HG03103 (cell line): ENCODE measurements around the gene ACAP2.
A peak's percentile ranks its signal among the peaks of the same experiment; 100 is the strongest.
"Not testable (repeated sequence)": the region's sequence is repeated elsewhere in the genome, so short reads cannot be mapped to it uniquely, and the experiment has no call there.

Source experiments
- ATAC-seq: cut with Tn5 transposase; IDR thresholded peaks from one replicate; pipeline ENCODE4 v1.9.1; 2021; ENCODE audit warnings: low read depth; ENCODE audit not compliant: unreplicated experiment

Gene ACAP2

DNA sequence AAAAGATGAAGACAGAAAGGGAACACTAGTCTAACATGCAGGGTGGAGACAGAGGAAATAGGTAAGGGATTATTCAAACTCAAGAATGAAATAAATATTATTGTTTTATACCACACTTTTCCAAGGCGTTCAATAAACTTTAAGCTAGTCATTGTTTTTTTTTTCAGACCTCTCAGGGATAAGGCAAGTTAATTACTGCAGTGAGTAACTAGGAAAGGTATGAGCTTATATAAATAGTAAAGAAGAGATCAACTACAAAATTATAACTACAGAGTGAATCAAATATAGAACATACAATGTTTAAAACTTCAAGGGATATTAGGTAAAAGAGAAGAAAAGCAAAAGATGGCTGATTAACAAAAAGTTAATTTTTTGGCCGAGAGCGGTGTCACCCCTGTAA lies 140.4 kb downstream of the ACAP2 start:
- ATAC-seq, result no peak

DNA sequence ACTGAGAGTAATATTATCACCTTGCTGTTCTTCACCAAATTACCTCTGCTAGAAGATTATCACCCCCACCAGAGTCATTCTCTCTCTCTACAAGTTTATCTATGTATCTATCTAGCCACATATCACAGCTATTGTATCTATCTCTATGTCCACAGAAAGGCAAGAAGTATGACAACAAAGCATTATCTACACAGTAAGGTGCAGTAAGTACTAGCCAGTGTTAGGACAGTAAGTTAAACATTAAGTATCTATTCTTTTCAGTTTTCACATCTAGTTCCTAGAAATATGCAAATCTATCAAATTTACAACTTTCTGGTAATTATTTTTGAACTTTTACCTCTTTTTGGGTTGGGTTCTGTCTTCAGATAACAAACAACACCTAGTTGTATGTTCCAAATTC lies 145.4 kb downstream of the ACAP2 start:
- no peak for ATAC-seq

DNA sequence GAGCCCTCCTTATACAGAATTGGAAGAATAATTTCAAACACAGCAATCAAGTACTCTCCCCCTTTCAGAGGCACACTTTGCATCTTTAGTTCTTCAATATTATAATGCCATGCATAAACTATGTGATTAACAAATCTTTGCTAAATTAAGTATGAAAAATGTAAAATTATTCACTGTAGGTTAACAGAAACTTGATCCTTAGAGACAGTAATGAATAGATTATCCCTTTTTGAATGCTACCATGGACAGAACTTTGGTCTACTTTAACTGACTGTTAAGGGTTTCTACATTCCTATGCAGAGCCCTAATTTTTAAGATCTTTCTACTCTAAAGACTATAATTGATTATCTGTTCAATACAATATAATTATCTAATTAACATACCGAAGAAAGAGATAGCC lies 146.2 kb downstream of the ACAP2 start:
- ATAC-seq, result no peak

DNA sequence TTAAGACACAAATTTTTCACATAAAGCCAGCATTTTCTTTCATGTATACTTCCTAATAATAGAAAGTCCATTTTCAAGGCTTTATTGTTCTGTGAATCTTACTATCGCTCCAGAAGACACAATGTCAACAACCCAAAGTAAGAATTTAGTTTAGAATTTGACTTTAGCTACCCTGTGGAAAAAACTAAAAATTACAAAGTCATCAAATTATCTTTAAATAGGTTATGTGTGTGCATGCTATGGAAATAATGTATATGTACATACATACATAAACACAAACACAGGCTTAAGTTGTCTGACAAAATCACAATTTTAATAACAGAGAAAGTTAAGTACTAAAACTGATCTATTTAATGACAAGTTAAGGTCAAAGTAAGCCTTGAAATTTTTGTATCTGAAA lies 151.7 kb downstream of the ACAP2 start:
- no peak for ATAC-seq

DNA sequence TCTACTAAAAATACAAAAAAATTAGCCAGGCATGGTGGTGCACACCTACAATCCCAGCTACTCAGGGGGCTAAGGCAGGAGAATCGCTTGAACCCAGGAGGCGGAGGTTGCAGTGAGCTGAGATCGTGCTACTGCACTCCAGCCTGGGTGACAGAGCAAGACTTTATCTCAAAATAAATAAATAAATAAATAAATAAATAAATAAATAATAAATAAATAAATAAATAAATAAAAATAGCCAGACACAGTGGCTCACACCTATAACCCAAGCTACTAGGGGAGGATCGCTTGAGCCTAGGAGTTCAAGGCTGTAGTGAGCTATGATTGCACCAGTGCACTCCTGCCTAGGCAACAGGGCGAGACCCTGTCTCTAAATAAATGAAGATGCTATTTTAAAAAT lies 152.2 kb downstream of the ACAP2 start:
- not testable (repeated sequence) for ATAC-seq

DNA sequence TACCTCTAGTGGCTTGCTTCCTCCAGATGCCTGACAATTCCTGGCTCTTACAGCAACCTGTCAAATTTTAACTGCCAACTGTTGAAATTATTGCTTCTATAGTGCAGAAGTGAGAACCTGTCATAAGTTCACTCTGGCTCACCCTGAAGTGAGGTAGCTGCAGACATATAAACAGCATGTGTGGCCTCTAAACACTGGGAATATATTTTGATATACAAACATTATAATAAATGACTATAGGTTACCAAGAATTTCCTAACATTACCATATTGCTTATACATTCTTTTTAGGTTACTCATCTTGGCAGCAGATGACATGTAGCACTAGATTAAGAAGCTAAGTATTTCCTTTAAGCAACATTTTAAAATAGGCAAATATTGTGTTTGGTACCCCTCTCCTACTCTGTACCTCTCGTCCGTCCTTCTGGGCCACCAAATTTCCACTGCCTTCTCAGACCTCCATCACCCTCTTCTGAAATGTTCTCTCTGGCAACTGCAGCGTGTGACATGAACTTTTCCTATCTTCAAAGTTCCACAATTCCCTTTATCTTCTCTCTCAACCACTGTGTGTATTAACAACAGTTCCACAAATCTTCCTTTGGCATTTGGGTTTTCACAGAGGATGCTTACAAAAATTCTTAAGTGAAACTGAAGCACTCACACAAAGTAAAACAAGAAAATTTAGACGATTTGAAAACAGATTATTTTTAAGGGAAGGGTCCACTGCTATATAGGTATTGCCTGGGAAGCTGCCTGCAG lies 156.5 kb downstream of the ACAP2 start:
- no peak for ATAC-seq

DNA sequence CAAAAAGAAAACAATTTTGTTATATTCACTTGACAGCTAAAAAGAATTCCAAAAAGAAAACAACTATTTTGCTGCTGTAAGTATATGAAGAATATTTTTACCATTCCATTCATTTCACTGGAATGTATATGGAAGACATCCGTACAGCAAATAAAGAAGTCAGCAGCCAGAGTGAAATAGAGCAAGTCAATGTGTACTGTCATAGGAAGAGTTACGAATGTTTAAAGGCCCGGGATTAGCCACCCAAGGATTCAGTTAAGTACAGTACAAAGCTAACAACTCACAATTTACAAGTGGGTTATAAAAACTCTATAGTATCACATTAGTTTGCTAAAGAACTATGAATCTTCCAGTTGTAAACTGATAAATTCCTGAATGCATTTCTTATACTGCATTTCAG lies 157.4 kb downstream of the ACAP2 start:
- ATAC-seq, result no peak

DNA sequence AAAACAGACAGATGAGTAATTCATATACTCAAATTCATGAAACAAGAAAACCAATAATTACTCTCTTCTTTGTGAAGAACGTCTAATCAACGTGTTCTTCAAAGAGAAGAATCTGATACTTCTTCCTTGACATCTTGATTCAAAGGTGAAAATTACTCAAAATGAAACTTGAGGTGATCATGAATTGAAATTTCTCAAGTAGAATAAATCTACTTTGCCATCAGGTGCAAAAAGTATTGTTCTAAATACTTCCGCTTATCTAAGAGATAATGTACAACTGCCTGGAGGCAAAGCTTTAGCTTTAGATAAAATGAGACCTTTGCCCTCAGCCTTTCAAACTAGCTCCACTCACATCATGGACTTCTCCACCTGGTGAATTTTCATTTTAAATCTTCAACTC lies 158.0 kb downstream of the ACAP2 start:
- ATAC-seq, result no peak

DNA sequence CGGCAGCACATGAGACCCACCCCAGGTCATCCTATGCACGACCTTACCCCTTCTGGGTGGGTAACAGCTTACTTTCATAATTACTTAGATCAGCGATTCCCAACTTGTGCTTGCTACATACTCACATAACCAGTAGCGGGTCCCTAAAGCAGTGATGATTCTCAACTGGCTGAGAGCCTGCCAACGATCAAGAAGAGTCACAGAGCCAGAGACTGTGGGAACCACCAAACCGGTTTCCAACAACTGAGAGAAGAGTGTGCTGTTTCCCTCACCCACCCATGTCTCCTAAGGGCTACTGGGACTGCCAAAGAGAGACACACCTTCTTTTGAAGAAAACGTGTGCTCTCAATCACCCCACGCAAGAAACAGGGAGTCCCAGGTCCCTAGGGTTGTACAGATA lies 159.9 kb downstream of the ACAP2 start:
- no peak for ATAC-seq

DNA sequence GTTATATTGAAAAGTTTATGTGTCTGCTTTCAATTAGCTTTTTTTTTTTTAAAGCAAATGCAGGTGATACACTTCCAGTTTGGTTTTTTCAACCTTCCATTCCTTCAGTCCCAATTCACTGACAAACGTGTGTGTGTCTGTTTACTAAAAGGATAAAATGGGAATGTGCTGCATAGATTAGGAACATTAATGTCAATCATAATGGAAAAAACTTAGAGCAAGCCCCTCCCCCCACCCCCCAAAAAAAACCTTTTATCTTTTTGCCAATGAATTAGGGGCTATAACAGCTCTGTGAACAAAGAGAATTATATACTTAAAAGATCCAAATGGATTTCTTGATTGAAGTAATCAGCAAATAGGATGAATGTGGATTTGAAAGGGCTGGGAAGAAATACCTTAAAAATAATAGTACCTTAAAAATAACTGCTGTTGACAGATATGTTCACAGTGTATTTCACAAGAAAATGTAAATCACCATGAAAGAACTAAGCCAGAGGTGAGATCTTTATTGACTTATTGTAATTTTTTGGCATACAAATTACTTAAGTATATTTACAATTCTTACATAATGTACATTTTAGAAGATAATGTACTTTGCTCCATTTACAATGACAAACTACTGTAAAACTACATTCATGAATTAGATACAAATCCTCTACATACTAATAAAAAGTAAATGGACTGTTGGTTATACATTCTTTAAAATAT lies 168.4 kb downstream of the ACAP2 start:
- ATAC-seq, result no peak

DNA sequence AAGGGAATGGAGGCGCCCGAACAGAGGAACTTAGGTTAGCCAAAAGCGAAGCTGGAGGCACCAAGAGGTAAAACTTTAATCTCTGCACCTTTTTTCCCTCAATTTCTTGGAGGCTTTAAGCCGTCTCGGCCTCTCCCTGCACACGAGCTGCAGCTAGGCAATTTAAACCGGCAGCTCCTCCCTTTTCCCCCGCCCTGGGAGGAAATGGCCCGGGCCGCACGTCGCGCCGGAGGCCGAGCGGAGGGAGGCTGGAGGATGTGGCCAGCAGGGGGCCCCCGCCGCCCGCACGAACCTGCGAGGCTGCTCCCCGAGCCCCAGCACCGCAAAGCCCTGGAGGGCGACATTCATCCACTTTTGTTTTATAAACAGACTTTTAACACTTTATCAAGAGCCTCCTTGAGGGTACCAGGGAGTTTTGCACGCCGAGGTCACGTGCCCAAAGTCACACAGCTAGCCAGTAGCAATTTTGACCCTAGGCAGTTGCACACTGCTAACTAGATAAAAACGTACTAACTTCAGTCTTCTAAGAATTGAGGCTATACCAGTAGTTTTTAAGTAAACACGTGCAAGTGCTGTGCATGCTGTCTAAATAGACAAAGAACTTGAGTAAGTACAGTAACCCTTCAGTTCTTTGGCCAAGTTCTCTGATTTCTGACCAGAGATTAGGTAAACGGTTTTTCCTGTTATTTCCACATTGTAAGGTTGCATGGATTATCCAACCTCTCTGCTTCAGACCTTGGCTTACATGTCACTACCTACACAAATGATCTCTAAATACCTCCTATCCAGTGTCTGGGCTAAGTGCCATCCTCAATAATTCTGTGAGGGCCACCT lies 171.2 kb downstream of the ACAP2 start:
- peak; percentile 52 for ATAC-seq

DNA sequence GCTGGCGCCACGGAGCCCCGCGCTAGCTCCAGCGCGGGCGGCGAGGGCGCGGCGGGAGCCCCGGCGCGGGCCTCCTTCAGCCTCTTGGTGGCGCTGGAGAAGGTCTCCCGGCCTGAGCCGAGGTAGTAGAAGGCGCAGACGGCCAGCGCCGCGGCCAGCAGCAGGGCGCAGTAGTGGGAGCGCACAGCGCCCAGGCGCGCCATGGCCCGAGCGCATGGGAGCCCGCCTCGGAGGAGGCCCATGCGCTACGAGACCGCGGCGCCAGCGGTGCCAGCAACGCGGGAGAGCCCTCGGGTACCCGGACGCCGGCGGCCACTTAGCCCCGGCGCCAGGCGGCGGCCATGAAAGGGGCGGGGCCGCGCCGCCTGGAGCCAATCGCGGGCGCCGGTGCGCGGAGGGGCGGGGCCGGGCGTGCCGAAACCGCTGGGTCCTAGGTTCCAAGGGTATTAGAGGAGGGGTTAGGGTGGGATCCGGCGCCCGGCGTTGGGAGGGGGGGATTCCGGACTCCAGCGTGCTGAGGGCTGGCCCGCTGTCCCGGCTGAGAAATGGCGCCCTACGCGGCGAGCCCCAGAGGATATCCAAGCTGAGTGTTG lies 171.9 kb downstream of the ACAP2 start, which contains the start of gene XXYLT1:
Gene XXYLT1 (minus strand): TSS at position 343 of the 593 bp plus-strand sequence. CDS start 101 bp downstream, at position 242.
- peak; percentile 70 for ATAC-seq

DNA sequence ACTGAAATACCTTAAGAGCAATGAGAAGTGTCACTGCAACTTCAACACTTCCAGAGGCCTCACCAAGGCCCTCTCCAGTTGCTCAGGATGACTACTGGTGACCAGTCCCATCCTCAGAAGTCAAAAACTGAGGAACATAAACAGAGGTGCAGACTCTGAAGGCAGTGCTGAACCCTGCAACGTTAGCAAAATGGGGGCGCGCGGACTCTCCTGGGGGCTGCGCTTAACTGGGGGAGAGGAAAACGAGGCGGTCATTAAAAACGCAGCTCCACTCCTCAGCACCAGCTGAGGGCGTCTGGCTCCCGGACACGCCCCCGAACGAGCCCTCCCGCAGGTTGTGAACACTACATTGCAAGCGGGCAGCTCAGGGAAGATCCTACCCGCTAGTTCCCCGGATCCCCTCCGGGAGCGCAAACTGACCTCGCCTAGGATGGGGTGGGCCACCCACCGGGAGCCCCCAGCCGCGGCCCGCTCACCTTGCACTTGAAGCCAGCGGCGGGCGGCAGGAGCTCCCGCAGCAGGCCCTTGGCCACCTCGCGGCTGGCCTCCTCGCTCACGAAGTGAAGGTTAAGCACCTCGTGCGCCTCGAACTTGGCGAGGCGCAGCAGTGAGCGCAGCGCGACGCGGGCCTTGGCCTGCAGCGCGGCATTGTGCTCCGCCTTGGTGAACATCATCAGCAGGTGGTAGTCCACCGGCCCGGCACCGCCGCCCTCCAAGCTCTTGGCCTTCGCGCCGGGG lies 172.6 kb downstream of the ACAP2 start:
- peak; percentile 21 for ATAC-seq

DNA sequence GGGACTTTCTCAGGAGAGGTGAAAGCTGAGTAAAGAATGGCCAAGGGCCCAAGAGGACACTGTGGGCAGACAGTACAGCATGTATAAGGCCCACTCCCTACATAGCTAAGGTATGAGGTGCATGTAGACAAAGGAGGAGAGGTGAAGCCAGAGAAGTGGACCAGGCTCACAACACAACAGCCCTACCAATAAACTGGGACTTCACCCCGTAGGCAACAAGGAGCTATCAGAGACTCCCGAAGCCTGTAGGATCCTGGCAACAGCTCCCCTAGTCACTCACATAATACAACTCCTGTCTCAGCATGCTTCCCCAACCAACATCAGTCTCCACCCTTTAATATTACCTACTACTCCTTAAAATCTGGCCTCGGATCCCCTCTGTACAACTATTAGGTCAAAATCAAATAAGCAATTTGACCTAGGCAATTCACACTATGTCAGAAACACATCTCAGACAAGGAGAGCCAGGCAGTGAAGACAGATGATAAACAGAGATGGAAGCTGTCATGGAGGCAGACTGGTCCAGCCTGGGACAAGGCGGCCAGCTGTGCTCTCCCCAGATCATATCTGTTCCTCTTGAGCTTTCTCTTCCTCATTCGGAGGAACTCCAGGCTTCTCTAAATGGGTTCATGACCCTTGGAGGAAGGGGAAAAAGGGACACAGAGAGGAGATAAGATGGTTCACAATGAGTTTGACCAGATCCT lies 173.3 kb downstream of the ACAP2 start:
- ATAC-seq, result no peak

DNA sequence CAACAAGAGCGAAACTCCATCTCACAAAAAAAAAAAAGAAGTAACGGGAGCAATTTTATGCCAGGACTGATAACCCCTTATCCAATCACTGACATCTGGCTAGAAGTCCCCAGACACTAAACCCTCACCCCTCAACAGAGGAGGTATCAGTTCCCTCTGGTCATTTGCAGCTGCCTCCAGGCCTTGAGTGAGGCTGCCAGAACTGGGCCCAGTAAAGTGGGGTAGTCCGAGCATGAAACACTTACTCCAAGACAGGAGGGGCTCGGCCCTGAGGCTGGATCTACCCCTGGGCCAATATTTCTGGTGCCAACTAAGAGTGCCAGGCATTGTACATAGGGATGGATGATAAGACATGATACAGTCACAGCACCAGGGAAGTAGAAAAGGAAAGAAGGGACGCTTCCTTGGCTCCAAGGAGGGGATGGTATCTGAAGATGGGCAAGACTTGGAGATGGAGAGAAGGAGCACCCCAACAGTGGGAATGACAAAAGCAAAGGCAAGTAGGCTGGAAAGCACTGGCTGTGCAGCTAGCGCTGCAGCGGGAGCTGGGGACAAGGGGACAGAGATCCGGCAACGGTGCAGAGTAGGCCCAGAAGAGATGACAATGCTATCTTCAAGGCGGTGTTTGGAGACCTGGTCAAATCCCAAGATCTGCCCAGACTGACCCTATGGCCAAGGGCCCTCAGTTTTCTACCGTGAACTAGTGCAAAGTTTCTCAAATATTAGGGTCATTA lies 174.1 kb downstream of the ACAP2 start:
- ATAC-seq, result no peak

DNA sequence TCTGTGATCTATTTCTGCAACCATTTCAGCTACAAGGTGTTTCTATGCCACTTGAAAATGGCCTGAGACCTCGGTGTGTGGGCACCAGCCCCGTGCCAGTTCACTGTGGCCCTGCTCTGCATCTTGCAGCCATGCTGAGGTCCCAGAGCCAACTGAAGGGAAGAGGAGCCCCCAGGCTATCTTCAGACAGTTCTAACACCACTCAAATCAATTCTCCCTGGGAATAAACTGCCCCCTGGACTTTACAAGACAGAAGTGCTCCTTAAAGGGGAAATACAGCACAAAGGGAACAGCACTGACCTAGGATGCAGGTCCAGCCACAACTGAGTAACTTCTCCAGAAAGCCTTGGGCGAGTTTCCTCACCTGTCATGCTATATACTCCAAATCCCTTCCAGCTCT lies 175.7 kb downstream of the ACAP2 start:
- ATAC-seq, result no peak

DNA sequence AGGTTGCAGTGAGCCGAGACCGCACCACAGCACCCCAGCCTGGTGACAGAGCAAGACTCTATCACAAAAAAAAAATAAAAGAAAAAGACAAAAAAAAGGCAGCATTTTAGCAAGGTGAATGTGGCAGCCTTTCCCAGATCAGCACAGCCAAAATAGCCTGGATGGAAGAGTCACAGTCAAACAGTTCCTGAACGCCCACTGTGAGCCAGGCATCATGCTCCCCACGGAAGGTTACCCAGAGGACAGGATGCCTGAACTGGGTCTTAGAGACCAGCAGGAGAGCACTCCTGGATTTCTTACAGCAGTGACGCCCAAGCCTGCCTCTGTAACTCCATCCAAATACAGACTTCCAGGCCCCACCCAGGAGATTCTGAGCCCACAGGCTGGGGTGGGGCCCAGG lies 176.4 kb downstream of the ACAP2 start:
- ATAC-seq, result no peak

DNA sequence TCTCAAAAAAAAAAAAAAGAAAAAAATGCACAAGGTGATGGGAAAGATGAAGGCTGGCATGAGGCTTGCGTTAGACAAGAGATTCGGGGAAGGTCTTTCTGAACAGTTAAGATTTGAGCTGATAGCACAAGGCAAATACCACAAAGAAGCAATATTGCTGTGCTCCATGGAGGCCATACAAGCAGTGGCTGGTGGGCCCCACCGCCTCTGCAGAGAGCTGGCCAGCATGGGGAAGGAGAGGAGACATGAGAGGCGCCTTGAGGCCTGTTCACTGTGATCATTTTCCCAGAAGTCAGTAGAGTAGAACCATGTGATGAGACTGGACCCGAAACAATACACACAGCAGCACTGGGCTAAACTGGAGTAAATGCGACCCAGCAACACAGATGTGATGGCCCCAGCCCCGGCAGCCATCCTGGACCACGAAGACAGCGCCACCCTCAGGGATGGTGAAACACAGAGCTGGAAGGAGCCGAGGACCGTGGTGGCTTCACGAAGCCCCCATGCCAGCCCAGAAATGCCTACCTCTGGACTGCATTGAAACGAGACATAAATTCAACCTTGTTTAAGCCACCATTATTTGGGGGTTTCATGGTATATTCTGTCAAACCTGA lies 177.3 kb downstream of the ACAP2 start:
- no peak for ATAC-seq
